ENCODE measurements around the gene CCR5. TPM values are rescaled to one million over a fixed set of nuclear protein-coding genes. Genes with fewer than 3 reads are reported as not detected.

CCR5 gene
- total RNA-seq, 2 donors from 2014 or later = 0.78 TPM; not detected in 1

- Histone ChIP-seq H3K27me3 (no peaks in the 10 kb centered on the region), H3K36me3 (replicated peaks in 1 of 2; ENCODE audit: insufficient read depth in 1 of 2, low read depth in 2 of 2) (no peaks in the 10 kb centered on the region), H3K4me1 (no peaks in the 10 kb centered on the region), H3K27ac (no peak overlapping the region), H3K4me3 (no peak overlapping the region), H3K9me3 (peaks cover 0 to 13% (median 0%) of the 10 kb centered on the region in 3 donors)
- DNase-seq (no peak), ATAC-seq (no peak)
- intact Hi-C loops (cut with DNase I) = no loop called here
- TF ChIP-seq POLR2A (IDR thresholded peaks at IDR 0.05) (no peak), CTCF (IDR thresholded peaks at IDR 0.05) (no peak)
- WGBS, 2 donors = 62 to 70% methylated on average over 4 of the region's 4 CpGs
These were observed 35.8 kb upstream of the CCR5 start for GRCh38 chr3:46334741-46335478.

- H3K36me3 ChIP-seq (replicated peaks in 1 of 2; ENCODE audit: insufficient read depth in 1 of 2, low read depth in 2 of 2) = no peaks in the 10 kb centered on the region
- peaks cover 0 to 13% (median 0%) of the 10 kb centered on the region in 3 donors for H3K9me3 ChIP-seq
- ATAC-seq (no peak), DNase-seq (no peak)
- intact Hi-C loops (cut with DNase I) = no loop called here
- H3K27ac ChIP-seq = no peak overlapping the region
- WGBS, 2 donors = 30 to 36% methylated on average over 3 of the region's 3 CpGs
- H3K27me3 ChIP-seq = no peaks in the 10 kb centered on the region
- TF ChIP-seq POLR2A (IDR thresholded peaks at IDR 0.05) = no peak
- no peak for TF ChIP-seq CTCF (IDR thresholded peaks at IDR 0.05)
- no peaks in the 10 kb centered on the region for H3K4me1 ChIP-seq
- H3K4me3 ChIP-seq = no peak overlapping the region
These were observed 35.2 kb upstream of the CCR5 start for GRCh38 chr3:46335541-46335940.

GRCh38 chr3:46337911-46338310 is 32.8 kb upstream of the CCR5 start:
- no peaks in the 10 kb centered on the region for H3K4me1 ChIP-seq
- H3K27ac ChIP-seq = no peak overlapping the region
- peaks cover 0 to 13% (median 0%) of the 10 kb centered on the region in 3 donors for H3K9me3 ChIP-seq
- no peak for TF ChIP-seq POLR2A (IDR thresholded peaks at IDR 0.05)
- TF ChIP-seq CTCF (IDR thresholded peaks at IDR 0.05) = no peak
- intact Hi-C loops (cut with DNase I) = no loop called here
- no peaks in the 10 kb centered on the region for H3K36me3 ChIP-seq (replicated peaks in 1 of 2; ENCODE audit: insufficient read depth in 1 of 2, low read depth in 2 of 2)
- H3K4me3 ChIP-seq = no peak overlapping the region
- ATAC-seq (no peak), DNase-seq (no peak)
- H3K27me3 ChIP-seq = no peaks in the 10 kb centered on the region

GRCh38 chr3:46338840-46339239 is 31.9 kb upstream of the CCR5 start:
- Histone ChIP-seq H3K27ac (no peak overlapping the region), H3K27me3 (no peaks in the 10 kb centered on the region), H3K36me3 (replicated peaks in 1 of 2; ENCODE audit: insufficient read depth in 1 of 2, low read depth in 2 of 2) (no peaks in the 10 kb centered on the region), H3K9me3 (peaks cover 0 to 13% (median 0%) of the 10 kb centered on the region in 3 donors), H3K4me3 (no peak overlapping the region), H3K4me1 (no peaks in the 10 kb centered on the region)
- ATAC-seq = no peak
- DNase-seq = no peak
- intact Hi-C loops (cut with DNase I) = no loop called here
- 88 to 89% methylated on average over 1 of the region's 1 CpG for WGBS, 2 donors
- TF ChIP-seq CTCF (IDR thresholded peaks at IDR 0.05) = no peak
- no peak for TF ChIP-seq POLR2A (IDR thresholded peaks at IDR 0.05)

GRCh38 chr3:46344476-46344875 is 26.3 kb upstream of the CCR5 start:
- no peak for TF ChIP-seq POLR2A (IDR thresholded peaks at IDR 0.05)
- no peak for TF ChIP-seq CTCF (IDR thresholded peaks at IDR 0.05)
- no peaks in the 10 kb centered on the region for H3K27me3 ChIP-seq
- 53 to 66% methylated on average over 4 of the region's 4 CpGs for WGBS, 2 donors
- no peak overlapping the region for H3K4me3 ChIP-seq
- intact Hi-C loops (cut with DNase I) = no loop called here
- ATAC-seq = no peak
- H3K36me3 ChIP-seq (replicated peaks in 1 of 2; ENCODE audit: insufficient read depth in 1 of 2, low read depth in 2 of 2) = no peaks in the 10 kb centered on the region
- no peaks in the 10 kb centered on the region for H3K4me1 ChIP-seq
- H3K9me3 ChIP-seq = peaks cover 0 to 2% (median 0%) of the 10 kb centered on the region in 3 donors
- no peak overlapping the region for H3K27ac ChIP-seq
- no peak for DNase-seq
